Ovary (tissue), 3 donors: Measurements from ENCODE around the gene NAA40.

Experiments used
- POLR2A ChIP-seq: fragments of 450-650 bp; IDR thresholded peaks from one replicate; pipeline ENCODE4 v1.6.1; 2017; ENCODE audit warnings: antibody characterized with exemption, mild to moderate bottlenecking, moderate library complexity
- TF ChIP-seq, protein P1 (sequence below), 3 donors: fragments of 450-650 bp in 2 of 3; fragments of 200-600 bp in 1 of 3; IDR thresholded peaks; one replicate each; pipeline versions ENCODE4 v1.5.1 to v1.8.0; 2016 to 2022; ENCODE audit warnings: antibody characterized with exemption in 3 of 3, mild to moderate bottlenecking in 1 of 3
- donor health status: DM: no; HTN: no; CAD: no.

DNA sequence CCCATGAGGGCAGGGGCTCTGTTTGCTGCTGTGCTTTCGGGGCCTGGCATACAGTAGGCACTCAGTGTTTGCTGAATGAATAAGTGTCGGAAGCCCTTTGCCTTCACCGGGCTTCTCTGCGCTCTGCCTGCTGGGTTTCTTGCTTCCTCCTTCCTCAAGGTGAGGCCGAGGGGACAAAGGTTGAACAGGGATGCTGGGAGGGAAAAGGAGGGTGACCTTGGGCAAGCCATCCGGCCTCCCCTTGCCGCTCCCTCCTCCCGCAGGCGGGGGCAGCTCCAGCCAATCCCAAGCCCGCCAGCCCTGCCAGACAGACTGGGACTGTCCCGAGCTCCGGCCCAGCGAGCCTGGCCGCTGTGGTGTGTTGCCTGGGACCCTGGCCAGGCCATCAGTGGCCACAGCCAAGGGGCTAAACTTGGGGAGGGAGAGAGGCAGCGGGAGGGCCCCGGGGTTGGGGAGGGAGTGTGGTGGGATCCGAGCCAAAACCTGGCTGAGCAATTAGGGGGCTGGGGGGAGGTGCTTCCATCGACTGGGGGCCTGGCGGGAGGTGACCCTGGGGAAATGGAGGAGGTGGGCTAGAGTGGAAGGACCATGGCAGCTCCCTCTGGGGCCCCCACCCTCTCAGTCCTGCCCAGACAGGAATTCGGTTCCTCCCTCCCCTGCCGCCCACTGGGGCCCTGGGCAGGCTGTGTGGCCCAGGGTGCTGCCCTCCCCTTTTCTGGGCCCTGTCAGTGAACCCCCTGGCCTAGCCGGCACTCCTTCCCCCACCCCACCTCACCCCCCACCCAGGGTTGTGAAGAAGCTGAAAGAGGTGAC lies 18.5 kb upstream of the NAA40 start:
- TF ChIP-seq, protein P1, sequence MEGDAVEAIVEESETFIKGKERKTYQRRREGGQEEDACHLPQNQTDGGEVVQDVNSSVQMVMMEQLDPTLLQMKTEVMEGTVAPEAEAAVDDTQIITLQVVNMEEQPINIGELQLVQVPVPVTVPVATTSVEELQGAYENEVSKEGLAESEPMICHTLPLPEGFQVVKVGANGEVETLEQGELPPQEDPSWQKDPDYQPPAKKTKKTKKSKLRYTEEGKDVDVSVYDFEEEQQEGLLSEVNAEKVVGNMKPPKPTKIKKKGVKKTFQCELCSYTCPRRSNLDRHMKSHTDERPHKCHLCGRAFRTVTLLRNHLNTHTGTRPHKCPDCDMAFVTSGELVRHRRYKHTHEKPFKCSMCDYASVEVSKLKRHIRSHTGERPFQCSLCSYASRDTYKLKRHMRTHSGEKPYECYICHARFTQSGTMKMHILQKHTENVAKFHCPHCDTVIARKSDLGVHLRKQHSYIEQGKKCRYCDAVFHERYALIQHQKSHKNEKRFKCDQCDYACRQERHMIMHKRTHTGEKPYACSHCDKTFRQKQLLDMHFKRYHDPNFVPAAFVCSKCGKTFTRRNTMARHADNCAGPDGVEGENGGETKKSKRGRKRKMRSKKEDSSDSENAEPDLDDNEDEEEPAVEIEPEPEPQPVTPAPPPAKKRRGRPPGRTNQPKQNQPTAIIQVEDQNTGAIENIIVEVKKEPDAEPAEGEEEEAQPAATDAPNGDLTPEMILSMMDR (IDR thresholded peaks at IDR 0.05) = no peak
- TF ChIP-seq POLR2A = no peak
